ENCODE results near the gene WIPF3. TPM values are rescaled to one million over a fixed set of nuclear protein-coding genes. Genes with fewer than 3 reads are reported as not detected.
A peak's percentile ranks its signal among the peaks of the same experiment; 100 is the strongest.

WIPF3 gene
- total RNA-seq, 6 donors from 2014 or later: 0.34 to 1.3 (median 0.96) TPM; not detected in 2

- Histone ChIP-seq H3K27ac (no peak overlapping the region), H3K4me1 (peaks cover 0 to 15% (median 5%) of the 10 kb centered on the region in 4 donors), H3K9me3 (no peaks in the 10 kb centered on the region), H3K4me3 (no peak overlapping the region), H3K27me3 (no peaks in the 10 kb centered on the region), H3K36me3 (no peaks in the 10 kb centered on the region)
- WGBS, 2 donors: 97 to 98% methylated on average over 5 of the region's 5 CpGs
- ATAC-seq (ENCODE audit: low FRiP score in 2 of 2): no peak
- DNase-seq: no peak
- TF ChIP-seq POLR2AphosphoS5 (IDR thresholded peaks at IDR 0.05): no peak
These were observed 52.8 kb downstream of the WIPF3 start for GRCh38 chr7:29859104-29859503.

- Histone ChIP-seq H3K9me3 (no peaks in the 10 kb centered on the region), H3K27me3 (no peaks in the 10 kb centered on the region), H3K4me3 (no peak overlapping the region), H3K27ac (peak overlapping the region in 1 of 4 donors; percentile 14), H3K36me3 (no peaks in the 10 kb centered on the region), H3K4me1 (peaks cover 0 to 15% (median 5%) of the 10 kb centered on the region in 4 donors)
- TF ChIP-seq EP300 (IDR thresholded peaks at IDR 0.05): no peak
- TF ChIP-seq POLR2A (IDR thresholded peaks at IDR 0.05): no peak
- TF ChIP-seq POLR2AphosphoS5 (IDR thresholded peaks at IDR 0.05): no peak
- TF ChIP-seq, protein P1, sequence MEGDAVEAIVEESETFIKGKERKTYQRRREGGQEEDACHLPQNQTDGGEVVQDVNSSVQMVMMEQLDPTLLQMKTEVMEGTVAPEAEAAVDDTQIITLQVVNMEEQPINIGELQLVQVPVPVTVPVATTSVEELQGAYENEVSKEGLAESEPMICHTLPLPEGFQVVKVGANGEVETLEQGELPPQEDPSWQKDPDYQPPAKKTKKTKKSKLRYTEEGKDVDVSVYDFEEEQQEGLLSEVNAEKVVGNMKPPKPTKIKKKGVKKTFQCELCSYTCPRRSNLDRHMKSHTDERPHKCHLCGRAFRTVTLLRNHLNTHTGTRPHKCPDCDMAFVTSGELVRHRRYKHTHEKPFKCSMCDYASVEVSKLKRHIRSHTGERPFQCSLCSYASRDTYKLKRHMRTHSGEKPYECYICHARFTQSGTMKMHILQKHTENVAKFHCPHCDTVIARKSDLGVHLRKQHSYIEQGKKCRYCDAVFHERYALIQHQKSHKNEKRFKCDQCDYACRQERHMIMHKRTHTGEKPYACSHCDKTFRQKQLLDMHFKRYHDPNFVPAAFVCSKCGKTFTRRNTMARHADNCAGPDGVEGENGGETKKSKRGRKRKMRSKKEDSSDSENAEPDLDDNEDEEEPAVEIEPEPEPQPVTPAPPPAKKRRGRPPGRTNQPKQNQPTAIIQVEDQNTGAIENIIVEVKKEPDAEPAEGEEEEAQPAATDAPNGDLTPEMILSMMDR (IDR thresholded peaks at IDR 0.05): no peak
- DNase-seq (peak in 1 of 2 donors; percentile 44), ATAC-seq (ENCODE audit: low FRiP score in 2 of 2) (peak; percentile 40 to 61)
- WGBS, 2 donors: 29 to 36% methylated on average over 4 of the region's 4 CpGs
These were observed 53.3 kb downstream of the WIPF3 start for GRCh38 chr7:29859524-29860185.

DNA sequence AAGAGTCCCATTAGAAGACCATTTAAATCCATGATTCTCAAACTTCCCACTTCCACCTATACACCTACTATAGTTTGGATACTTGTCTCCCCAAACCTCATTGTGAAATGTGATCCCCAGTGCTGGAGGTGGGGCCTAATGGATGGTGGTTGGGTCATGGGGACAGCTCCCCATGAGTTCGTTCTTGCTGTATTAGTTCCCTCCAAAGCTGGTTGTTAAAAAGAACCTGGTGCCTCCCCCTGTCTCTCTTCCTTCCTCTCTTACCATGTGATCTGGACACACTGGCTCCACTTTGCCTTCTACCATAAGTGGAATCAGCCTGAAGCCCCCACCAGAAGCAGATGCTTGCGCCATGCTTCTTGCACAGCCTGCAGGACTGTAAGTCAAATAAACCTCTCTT lies 53.9 kb downstream of the WIPF3 start:
- Histone ChIP-seq H3K27me3 (no peaks in the 10 kb centered on the region), H3K27ac (no peak overlapping the region), H3K36me3 (no peaks in the 10 kb centered on the region), H3K4me1 (peaks cover 0 to 15% (median 5%) of the 10 kb centered on the region in 4 donors), H3K9me3 (no peaks in the 10 kb centered on the region), H3K4me3 (no peak overlapping the region)
- DNase-seq: no peak
- TF ChIP-seq, protein P1 (IDR thresholded peaks at IDR 0.05): no peak
- TF ChIP-seq EP300 (IDR thresholded peaks at IDR 0.05): no peak
- no peak for TF ChIP-seq POLR2AphosphoS5 (IDR thresholded peaks at IDR 0.05)
- no peak for TF ChIP-seq POLR2A (IDR thresholded peaks at IDR 0.05)
- no peak for ATAC-seq (ENCODE audit: low FRiP score in 2 of 2)
- 82 to 86% methylated on average over 2 of the region's 2 CpGs for WGBS, 2 donors

GRCh38 chr7:29861884-29862283 lies 55.6 kb downstream of the WIPF3 start:
- no peak overlapping the region for H3K4me3 ChIP-seq
- H3K27me3 ChIP-seq: no peaks in the 10 kb centered on the region
- H3K36me3 ChIP-seq: no peaks in the 10 kb centered on the region
- no peak overlapping the region for H3K27ac ChIP-seq
- H3K4me1 ChIP-seq: peaks cover 4 to 28% (median 17%) of the 10 kb centered on the region in 4 donors
- ATAC-seq (ENCODE audit: low FRiP score in 2 of 2): no peak
- TF ChIP-seq POLR2AphosphoS5 (IDR thresholded peaks at IDR 0.05) (no peak), POLR2A (IDR thresholded peaks at IDR 0.05) (no peak), EP300 (IDR thresholded peaks at IDR 0.05) (no peak)
- TF ChIP-seq, protein P1 (IDR thresholded peaks at IDR 0.05): no peak
- H3K9me3 ChIP-seq: no peaks in the 10 kb centered on the region
- no peak for DNase-seq
- WGBS, 2 donors: 90 to 100% methylated on average over 2 to 3 of the region's 3 CpGs

- H3K4me1 ChIP-seq: peaks cover 4 to 24% (median 18%) of the 10 kb centered on the region in 4 donors
- WGBS, 2 donors: 61 to 73% methylated on average over 2 of the region's 2 CpGs
- TF ChIP-seq, protein P1 (IDR thresholded peaks at IDR 0.05): no peak
- TF ChIP-seq EP300 (IDR thresholded peaks at IDR 0.05): no peak
- no peak for TF ChIP-seq POLR2AphosphoS5 (IDR thresholded peaks at IDR 0.05)
- TF ChIP-seq POLR2A (IDR thresholded peaks at IDR 0.05): no peak
- no peaks in the 10 kb centered on the region for H3K36me3 ChIP-seq
- no peaks in the 10 kb centered on the region for H3K9me3 ChIP-seq
- no peaks in the 10 kb centered on the region for H3K27me3 ChIP-seq
- H3K4me3 ChIP-seq: no peak overlapping the region
- H3K27ac ChIP-seq: no peak overlapping the region
- ATAC-seq (ENCODE audit: low FRiP score in 2 of 2) (no peak), DNase-seq (no peak)
These were observed 58.3 kb downstream of the WIPF3 start for GRCh38 chr7:29864656-29865055.

Measured in upper lobe of left lung (tissue), 6 donors.